NCI-H146 treated with DMSO at 0.1 percent for 48 hours (cell line): Measurements from ENCODE around the gene DYNLT2B.
A peak's percentile ranks its signal among the peaks of the same experiment; 100 is the strongest.
"Not testable (repeated sequence)": the region's sequence is repeated elsewhere in the genome, so short reads cannot be mapped to it uniquely, and the experiment has no call there.

Source experiments
- DNase-seq: peaks from one replicate; lab custom pipeline; 2025; ENCODE audit not compliant: unreplicated experiment; lab: John Stamatoyannopoulos, UW

Gene DYNLT2B

GRCh38 chr3:196326936-196327335 is 8.9 kb upstream of the DYNLT2B start:
- no peak for DNase-seq

DNA sequence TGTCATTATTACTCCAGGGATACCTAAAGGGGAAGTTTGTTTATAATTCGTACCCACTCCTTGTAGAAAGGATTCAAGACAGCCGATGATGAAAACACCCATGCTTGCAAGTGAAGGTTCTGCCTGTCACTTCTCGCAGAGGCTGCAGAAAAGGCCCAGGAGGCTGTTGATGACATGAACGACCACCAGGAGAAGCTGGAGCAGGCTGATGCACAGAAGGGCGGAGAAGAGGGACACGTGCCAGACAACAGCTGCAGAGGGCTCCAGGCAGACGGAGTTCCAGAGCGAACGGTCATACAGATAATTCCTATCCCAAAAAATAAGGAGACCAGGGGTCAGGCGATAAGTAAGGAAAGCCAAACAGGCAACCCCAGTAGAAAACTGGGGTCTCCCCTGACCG is 5.7 kb upstream of the DYNLT2B start:
- no peak for DNase-seq

DNA sequence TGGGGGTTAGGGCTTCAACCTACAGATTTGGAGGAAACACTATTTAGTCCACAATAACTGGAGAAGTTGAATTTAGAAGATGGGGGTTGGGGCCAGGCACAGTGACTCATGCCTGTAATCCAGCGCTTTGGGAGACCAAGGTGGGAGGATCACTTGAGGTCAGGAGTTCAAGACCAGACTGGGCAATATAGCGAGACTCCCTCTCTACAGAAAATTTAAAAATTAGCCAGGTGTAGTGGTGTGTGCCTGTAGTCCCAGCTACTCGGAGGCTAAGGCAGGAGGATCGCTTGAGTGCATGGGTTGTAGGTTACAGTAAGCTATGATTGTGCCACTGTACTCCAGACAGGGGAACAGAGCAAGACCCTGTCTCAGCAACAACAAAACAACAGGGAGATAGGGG is 5.0 kb upstream of the DYNLT2B start:
- no peak for DNase-seq

DNA sequence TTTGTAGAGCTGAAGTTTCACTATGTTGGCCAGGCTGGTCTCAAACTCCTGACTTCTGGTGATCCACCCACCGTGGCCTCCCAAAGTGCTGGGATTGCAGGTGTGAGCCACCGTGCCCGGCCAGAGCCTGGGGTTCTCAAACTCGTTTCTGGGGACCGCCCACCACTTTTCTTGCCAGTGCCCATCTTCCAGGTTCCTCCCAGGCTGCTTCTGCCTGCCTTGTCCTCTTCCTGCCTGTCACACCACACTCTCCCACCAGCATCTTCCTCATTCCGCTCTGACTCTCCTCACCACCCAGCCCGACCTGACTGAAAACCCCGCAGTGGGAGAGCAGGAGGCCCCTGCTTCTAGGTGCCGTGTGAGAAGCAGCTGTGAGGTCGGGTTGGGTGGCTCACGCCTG is 3.1 kb upstream of the DYNLT2B start:
- DNase-seq: no peak

DNA sequence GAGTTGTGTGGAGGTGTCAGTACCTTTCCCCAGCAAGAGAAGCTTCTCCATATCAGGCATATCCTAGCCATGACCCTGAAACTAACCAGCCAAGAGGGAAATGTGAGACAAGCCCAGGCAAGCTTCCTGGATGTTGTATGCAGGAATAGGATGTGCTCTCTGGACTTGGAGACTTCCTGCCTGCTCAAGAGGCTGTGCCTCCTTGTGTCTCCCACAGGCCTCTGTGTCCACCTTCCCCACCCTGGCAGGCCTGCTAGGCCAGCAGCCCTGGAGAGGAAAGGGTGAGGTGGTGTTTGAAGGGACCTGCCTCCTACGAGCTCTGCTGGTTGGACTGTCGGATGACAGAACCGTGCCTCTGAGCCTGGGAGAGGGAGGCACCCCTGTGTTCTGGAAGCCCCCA is 2.1 kb upstream of the DYNLT2B start:
- no peak for DNase-seq

DNA sequence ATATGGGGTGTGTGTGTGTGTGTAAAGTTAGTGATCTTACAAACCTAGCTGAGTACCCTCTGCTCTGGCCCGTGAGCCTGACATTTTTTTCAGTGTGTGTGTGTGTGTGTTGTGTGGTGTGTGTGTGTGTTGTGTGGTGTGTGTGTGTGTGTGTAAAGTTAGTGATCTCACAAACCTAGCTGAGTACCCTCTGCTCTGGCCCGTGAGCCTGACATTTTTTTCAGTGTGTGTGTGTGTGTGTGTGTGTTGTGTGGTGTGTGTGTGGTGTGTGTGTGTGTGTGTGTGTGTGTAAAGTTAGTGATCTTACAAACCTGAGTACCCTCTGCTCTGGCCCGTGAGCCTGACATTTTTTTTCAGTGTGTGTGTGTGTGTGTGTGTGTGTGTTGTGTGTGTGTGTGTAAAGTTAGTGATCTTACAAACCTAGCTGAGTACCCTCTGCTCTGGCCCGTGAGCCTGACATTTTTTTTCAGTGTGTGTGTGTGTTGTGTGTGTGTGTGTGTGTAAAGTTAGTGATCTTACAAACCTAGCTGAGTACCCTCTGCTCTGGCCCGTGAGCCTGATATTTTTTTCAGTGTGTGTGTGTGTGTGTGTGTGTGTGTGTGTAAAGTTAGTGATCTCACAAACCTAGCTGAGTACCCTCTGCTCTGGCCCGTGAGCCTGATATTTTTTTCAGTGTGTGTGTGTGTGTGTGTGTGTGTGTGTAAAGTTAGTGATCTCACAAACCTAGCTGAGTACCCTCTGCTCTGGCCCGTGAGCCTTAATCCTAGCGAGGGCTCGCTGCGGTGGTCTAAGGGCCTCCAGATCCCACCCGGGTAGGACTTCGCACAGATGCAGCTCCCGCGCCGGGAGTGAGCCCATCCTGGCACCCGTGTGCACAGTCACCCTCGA is 997 bp downstream of the DYNLT2B start:
- DNase-seq: not testable (repeated sequence)

DNA sequence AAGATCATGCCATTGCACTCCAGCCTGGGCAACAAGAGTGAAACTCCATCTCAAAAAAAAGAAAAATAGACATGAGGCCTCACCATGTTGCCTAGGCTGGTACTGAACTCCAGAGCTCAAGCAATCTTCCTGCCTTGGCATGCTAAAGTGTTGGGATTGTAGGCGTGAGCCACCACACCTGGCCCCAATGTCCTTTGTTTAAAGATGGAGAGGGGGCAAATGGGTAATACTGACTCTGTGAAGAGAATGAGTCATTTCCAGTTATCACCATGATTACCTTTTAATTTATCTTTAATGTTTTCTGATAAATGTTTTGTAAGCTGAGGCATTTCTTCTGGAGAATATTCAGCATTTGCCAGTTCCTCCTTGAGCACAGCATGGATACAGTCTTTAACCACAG is 2.2 kb downstream of the DYNLT2B start:
- DNase-seq: no peak

- no peak for DNase-seq
Measured at GRCh38 chr3:196314597-196314996, 3.4 kb downstream of the DYNLT2B start.

GRCh38 chr3:196314086-196314485 is 4.0 kb downstream of the DYNLT2B start:
- not testable (repeated sequence) for DNase-seq

DNA sequence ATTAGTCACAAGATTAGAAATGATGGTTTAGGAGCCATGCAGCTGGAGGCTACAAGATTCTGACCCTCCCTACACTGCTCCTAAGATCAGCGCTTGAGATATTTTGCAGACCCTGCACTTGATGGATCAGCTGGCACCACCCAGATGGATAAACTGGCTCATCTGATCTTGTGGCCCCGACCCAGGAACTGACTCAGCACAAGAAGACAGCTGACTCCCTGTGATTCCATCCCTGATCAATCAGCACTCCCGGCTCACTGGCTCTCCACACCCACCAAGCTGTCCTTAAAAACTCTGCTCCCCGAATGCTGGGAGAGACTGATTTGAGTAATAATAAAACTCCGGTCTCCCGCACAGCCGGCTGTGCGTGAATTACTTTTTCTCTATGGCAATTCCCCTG is 15.1 kb downstream of the DYNLT2B start:
- DNase-seq: not testable (repeated sequence)

DNA sequence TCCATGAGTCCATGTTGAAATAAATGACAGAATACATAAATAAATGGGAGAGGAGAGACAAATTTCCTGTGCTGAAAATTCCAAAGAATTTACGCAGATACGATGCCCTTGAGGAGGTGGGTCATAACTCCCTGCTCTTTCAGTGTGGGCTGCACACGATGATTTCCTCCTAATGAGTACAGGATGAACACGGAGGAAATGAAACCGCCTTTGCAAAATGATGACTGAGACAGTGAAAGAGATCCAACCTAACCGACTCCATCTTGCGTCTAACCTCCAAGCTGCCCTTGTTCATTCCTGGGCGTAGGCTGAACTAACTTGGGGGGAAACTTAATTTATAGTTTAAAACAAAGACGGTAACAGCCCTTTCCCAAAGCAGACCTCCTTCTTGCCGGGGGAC is 15.5 kb downstream of the DYNLT2B start:
- not testable (repeated sequence) for DNase-seq

GRCh38 chr3:196298521-196298920 is 19.5 kb downstream of the DYNLT2B start:
- DNase-seq: no peak

GRCh38 chr3:196292286-196292923 is 25.6 kb downstream of the DYNLT2B start:
- no peak for DNase-seq

GRCh38 chr3:196288141-196288460 is 29.9 kb downstream of the DYNLT2B start:
- DNase-seq: peak; percentile 57

GRCh38 chr3:196287440-196288140 is 30.4 kb downstream of the DYNLT2B start, which contains the start of gene PCYT1A:
Gene PCYT1A, minus strand, starts transcription at chr3:196287726. Its CDS starts 17,195 bp downstream, at chr3:196270531.
- peak; percentile 89 for DNase-seq

DNA sequence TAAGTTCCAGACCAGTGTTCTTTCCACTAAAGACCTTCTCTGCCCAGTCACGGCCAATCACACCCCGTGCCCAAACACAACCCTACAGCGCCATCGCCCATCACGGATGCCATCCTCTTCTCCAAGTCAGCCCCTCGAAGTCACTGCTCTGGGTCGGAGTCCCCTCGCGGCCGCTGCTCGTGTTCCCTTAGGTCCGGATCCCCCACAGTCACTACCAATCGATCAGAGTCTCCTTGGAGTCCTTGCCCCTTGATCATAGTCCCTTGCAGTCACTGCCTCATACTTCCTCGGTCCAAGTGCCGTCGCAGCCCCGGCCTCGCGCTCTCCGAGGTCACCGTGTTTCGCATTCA is 31.0 kb downstream of the DYNLT2B start:
- no peak for DNase-seq

DNA sequence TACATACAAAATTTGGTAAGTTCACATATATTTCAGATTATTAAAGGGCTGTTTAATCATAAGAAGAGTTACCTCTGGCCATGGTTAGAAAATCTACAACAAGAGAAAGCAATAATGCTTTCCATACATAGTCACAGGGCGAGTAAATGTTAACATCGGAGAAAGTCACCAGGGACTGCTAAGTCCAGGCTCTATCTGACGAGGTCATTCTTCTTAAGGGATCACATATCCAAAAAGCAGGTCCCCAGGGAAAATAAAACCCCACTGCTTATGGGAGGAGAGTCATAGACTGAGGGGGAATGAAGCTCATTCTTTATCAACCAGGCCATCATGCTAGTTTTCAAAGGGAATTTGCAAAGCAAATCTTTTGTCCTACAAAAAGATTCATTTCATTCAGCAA is 33.6 kb downstream of the DYNLT2B start:
- no peak for DNase-seq

- DNase-seq: no peak
Measured at GRCh38 chr3:196281962-196282361, 36.1 kb downstream of the DYNLT2B start.

DNA sequence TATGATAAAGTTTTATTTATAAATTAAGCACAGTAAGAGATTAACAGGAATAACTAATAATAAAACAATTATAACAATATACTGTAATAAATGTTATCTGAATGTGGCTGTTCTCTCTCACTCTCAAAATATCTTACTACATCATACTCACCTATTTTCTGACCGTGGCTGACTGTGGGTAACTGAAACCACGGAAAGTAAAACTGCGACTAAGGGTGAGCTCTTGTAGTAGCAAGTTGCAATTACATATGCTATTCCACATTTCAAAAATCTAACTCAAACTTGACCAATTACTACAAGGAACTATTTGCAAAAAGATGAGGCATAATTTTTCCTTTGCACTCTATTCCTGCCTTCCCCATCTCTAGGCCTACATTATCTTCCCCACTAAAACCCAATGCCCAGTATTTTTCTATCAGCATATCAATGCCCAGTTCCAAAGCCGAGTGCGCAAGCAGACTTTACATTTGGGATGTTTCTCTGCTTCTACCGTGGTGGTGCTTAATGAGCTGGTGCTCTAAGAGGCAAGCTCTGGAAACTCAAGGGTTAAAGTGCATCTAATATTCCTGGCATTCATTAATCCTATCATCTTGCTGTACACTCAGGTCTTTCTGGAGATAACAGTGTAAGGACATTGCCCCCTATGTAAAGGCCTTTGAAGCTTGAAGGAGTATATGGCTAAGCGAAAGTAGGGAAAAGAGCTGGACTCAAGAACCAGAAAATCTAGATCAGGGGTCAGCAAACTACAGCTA is 37.2 kb downstream of the DYNLT2B start:
- no peak for DNase-seq

GRCh38 chr3:196275126-196275525 is 42.9 kb downstream of the DYNLT2B start:
- DNase-seq: no peak

- DNase-seq: no peak
Measured at GRCh38 chr3:196274585-196274984, 43.5 kb downstream of the DYNLT2B start.
